Measurements from ENCODE around the gene CDK13.

Gene CDK13

DNA sequence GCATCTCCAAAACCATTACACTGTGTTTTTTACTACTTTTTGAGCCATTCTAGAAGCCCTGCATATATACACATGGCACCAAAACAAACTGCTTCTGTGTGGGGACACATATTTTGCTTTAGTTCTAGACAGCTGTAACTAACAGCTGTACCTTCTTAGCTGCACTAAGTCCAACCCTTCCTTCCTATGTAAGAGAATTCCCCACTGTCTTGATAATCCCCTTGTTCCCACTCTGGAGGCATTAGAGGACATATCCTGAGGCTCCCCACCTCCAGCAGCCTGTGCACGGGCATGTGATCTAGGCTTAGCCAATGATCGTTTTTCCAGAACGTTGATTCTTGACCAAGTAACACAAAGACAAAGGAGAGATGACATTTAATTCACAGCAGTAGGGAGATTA, 13.3 kb upstream of the CDK13 start:
- TF ChIP-seq, protein P1, sequence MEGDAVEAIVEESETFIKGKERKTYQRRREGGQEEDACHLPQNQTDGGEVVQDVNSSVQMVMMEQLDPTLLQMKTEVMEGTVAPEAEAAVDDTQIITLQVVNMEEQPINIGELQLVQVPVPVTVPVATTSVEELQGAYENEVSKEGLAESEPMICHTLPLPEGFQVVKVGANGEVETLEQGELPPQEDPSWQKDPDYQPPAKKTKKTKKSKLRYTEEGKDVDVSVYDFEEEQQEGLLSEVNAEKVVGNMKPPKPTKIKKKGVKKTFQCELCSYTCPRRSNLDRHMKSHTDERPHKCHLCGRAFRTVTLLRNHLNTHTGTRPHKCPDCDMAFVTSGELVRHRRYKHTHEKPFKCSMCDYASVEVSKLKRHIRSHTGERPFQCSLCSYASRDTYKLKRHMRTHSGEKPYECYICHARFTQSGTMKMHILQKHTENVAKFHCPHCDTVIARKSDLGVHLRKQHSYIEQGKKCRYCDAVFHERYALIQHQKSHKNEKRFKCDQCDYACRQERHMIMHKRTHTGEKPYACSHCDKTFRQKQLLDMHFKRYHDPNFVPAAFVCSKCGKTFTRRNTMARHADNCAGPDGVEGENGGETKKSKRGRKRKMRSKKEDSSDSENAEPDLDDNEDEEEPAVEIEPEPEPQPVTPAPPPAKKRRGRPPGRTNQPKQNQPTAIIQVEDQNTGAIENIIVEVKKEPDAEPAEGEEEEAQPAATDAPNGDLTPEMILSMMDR (IDR thresholded peaks at IDR 0.05): no peak

DNA sequence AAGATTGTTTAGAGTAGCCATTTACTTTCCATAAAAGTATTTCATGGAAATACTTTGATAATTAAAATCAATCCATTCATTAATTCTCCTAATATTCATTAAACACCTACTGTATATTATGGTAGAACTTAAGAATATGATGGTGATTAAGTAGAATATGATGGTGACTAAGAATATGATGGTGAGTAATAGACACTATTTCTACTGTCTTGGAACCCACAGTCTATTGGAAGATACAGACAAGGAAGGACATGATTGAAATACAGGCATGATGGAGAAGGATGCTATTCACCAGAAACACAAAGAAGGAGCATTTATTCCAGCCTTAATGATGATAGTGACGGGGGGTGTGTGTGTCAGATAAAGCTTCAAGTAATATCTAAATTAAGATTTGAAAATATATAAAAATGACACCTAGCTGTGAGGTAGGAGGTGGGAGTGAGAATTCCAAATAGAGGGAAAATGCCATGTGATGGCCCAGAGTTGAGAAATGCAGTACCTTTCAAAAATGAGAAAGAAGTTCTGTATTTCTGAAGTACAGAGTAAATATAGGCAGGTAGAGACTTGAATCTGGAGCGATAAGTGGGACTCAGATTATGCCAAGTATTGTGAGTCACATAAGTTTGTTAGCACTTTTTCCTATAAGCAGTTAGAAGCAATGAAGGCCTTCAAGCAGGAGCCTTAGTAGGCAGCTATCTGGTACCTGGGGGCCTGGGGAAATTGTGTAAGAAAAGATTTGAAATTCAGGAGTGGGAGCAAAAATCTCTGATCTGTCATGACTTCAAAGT, 12.5 kb upstream of the CDK13 start:
- TF ChIP-seq, protein P1 (IDR thresholded peaks at IDR 0.05): no peak

DNA sequence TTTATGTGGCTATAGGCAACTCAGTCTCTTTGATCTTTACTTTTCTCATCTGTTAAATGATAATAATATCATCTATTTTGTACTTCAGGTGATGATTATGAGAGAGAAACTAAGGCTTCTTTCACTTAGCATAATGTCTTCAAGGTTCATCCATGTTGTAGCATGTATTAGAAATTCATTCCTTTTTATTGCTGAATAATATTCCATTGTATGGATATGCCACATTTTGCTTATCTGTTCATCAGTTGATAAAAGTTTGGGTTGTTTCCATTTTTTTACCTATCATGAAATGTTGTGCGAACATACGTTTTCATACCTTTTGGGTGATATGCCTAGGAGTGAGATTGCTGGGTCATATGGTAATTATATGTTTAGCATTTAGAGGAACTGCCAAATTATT, 7.2 kb upstream of the CDK13 start:
- TF ChIP-seq, protein P1 (IDR thresholded peaks at IDR 0.05): no peak

DNA sequence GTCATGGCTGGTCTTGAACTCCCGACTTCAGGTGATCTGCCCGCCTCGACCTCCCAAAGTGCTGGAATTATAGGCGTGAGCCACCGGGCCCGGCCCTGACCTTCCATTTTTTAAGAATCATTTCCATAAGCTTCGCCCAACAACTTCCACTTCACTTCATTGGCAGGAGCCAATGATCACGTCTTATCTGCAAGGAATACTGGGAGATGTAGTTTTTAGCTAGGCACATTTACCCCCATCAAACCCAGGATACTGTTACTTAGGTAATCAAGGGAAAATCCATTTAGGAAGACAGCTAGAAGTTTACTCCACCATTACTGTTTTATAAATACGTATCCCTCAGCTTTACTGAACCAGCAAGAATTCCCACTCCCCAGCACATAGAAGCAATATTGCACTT, 3.4 kb upstream of the CDK13 start:
- TF ChIP-seq, protein P1 (IDR thresholded peaks at IDR 0.05): no peak

DNA sequence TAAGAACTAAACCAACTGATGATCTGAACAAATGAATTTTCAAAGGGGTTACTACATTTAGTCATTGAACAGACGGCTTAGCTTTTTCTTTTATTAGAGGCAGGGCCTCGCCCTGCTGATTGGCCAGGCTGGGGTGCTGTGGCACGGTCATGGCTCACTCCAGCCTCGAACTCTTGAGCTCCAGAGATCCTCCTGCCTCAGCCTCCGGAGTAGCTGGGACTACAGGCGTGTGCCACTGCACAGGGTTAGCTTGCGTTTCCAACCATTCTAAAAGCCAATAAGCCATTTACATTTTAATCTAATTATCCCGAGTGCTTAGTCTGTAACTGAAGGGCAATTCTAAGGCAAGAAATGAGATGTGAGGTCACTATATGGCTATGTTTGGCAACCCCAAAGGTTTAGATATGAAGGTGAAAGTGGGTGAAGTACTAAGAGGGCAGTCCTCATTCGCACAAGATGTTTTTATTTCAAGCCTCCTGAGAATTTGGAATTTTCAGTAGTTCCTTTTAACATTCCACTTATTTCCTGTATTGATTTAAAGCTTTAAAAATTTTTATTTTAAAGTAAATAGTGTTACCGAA, 1.6 kb upstream of the CDK13 start:
- TF ChIP-seq, protein P1 (IDR thresholded peaks at IDR 0.05): no peak

DNA sequence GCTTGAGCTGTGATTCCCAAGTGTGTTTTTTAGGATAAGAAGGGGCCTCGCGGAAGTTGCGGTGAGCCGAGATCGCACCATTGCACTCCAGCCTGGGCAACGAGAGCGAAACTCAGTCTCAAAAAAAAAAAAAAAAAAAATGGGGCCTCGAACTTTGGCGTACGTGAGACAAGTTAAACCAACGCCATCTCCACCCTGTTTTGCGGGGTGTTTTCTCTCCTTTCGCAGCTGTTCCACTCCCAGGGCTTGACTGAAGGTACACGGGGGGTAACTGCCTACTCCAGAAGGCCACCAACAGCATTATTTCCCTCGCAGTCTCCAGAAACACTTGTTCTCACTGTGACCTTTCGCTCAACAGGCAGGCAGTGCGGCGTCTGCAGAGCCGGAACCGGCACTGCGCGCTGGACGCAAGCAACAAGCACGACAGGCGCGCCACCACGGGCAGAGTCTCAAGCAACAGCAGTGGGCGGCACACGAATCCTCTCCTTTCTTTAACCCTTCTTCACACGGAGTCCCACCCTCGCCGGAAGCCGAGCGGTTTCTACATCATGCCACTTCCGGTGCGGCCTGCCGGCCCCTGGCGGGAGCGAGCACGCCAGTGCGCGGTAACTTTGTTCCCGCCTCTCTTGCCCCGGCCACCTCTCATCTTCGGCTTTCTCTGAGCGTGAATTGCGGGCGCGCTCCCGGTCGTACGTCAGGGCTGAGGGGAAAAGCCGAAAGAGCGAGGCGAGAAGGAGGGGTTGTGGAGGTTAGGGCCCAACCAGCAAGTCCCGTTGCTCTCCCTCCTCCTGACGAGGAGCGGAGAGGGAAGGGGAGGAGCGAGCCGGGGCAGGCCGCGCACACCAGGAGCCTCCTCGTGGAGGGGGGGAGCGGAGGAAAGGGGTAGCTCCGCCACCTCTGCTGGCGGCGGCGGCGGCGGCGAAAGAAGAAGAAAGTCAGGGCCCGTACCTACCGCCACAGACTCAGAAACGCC, 814 bp upstream of the CDK13 start:
- TF ChIP-seq, protein P1 (IDR thresholded peaks at IDR 0.05): no peak

DNA sequence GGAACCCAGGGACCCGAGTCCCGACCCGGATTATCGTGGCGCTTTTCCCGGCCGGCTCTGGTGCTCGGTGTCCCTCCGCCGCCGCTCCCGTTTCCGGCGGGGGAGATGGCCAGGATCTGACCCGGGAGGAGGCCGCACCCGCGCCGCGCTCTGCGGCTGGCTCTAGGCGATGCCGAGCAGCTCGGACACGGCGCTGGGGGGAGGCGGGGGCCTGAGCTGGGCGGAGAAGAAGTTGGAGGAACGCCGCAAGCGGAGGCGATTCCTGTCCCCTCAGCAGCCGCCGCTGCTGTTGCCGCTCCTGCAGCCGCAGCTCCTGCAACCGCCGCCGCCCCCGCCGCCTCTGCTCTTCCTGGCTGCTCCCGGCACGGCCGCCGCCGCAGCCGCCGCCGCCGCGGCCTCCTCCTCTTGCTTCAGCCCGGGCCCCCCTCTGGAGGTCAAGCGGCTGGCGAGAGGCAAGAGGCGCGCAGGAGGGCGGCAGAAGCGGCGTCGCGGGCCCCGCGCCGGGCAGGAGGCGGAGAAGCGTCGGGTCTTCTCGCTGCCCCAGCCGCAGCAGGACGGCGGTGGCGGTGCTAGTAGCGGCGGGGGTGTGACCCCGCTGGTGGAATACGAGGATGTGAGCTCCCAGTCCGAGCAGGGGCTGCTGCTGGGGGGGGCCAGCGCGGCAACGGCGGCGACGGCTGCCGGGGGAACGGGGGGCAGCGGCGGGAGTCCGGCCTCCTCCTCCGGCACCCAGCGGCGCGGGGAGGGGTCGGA, 593 bp downstream of the CDK13 start:
- TF ChIP-seq, protein P1 (IDR thresholded peaks at IDR 0.05): no peak
